ENCODE data around the gene FBXO4. TPM values are rescaled to one million over a fixed set of nuclear protein-coding genes. Genes with fewer than 3 reads are reported as not detected.

The FBXO4 gene
- total and polyA plus RNA-seq, 2 of the 8 experiments (the other 6 are each of a cell fraction or from before 2014, with no cell fraction given), result 0.60 to 0.88 TPM

GRCh38 chr5:41978676-41979075 is 53.6 kb downstream of the FBXO4 start:
- Histone ChIP-seq H4K8ac (ENCODE audit: extremely low read depth, insufficient read depth, low read length) (no peak overlapping the region), H3K4me3 (ENCODE audit: extremely low read depth in 1 of 4, insufficient read depth in 2 of 4, low read depth in 3 of 4, low read length in 4 of 4) (no peak overlapping the region), H2BK15ac (ENCODE audit: low read length) (no peak overlapping the region), H2AK5ac (ENCODE audit: low read depth, low read length) (no peak overlapping the region), H2BK120ac (replicated peaks; ENCODE audit: low read depth, low read length) (no peak overlapping the region), H3K23me2 (ENCODE audit: low read depth, low read length) (no peaks in the 10 kb centered on the region), H3K56ac (replicated peaks; ENCODE audit: insufficient read length, low read depth, low read length) (no peak overlapping the region), H3K18ac (ENCODE audit: extremely low read depth, low read length) (no peak overlapping the region), H2AFZ (ENCODE audit: low read length) (no peak overlapping the region), H2BK12ac (ENCODE audit: low read depth, low read length) (no peak overlapping the region), H3K23ac (ENCODE audit: insufficient read length) (no peak overlapping the region), H4K5ac (ENCODE audit: insufficient read length, low read depth, low read length) (no peak overlapping the region), H3K4ac (replicated peaks; ENCODE audit: insufficient read length, low read depth, low read length) (no peak overlapping the region), H3K36me3 (ENCODE audit: control insufficient read depth in 2 of 4, insufficient read depth in 4 of 4, low read length in 3 of 4) (no peaks in the 10 kb centered on the region), H3K9me3 (ENCODE audit: insufficient read depth in 2 of 2, low read depth in 1 of 2, low read length in 1 of 2) (no peaks in the 10 kb centered on the region; a peak in 1 of 4 replicates), H3K27me3 (replicated peaks in 1 of 4; ENCODE audit: control insufficient read depth in 3 of 4, extremely low read depth in 1 of 4, insufficient read depth in 3 of 4, low read length in 3 of 4) (no peaks in the 10 kb centered on the region), H4K91ac (replicated peaks; ENCODE audit: insufficient read length, low read length) (no peak overlapping the region), H2BK20ac (ENCODE audit: low read length) (no peak overlapping the region), H3K9ac (replicated peaks in 1 of 4; ENCODE audit: extremely low read depth in 1 of 4, low read depth in 3 of 4, low read length in 3 of 4) (no peak overlapping the region), H3K4me1 (replicated peaks in 1 of 4; ENCODE audit: control insufficient read depth in 3 of 4, insufficient read depth in 4 of 4, low read length in 3 of 4) (no peaks in the 10 kb centered on the region), H3K79me1 (ENCODE audit: low read depth, low read length) (no peaks in the 10 kb centered on the region), H3K14ac (ENCODE audit: insufficient read length) (no peak overlapping the region), H3K79me2 (ENCODE audit: control insufficient read depth in 1 of 2, insufficient read depth in 2 of 2, low read length in 2 of 2) (no peaks in the 10 kb centered on the region), H3K4me2 (ENCODE audit: insufficient read depth in 1 of 2, low read depth in 2 of 2, low read length in 2 of 2) (no peak overlapping the region), H2BK5ac (ENCODE audit: low read depth, low read length) (no peak overlapping the region), H3K27ac (ENCODE audit: low read depth, low read length) (no peak overlapping the region), H4K20me1 (replicated peaks in 1 of 2; ENCODE audit: control insufficient read depth in 1 of 2, insufficient read depth in 2 of 2, low read length in 2 of 2) (no peaks in the 10 kb centered on the region)
- DNase-seq (ENCODE audit: low read depth in 1 of 2, low spot score in 2 of 2), result no peak
- CTCF ChIA-PET (ENCODE audit: partially characterized antibody), result interaction anchor here (1.1 to 1.2 kb wide), 2 partner anchors 19 to 27 kb away, joined by 3 to 5 read pairs; no protein-coding TSS in a partner anchor
- TF ChIP-seq RAD21 (IDR thresholded peaks at IDR 0.05 in 1 of 2, conservative IDR thresholded peaks at IDR 0.05 in 1 of 2; ENCODE audit: low read depth in 2 of 2, low read length in 2 of 2) (no peak), POLR2A (IDR thresholded peaks at IDR 0.05; ENCODE audit: control extremely low read depth in 1 of 2, low read depth in 2 of 2, low read length in 2 of 2) (no peak), HDAC2 (IDR thresholded peaks at IDR 0.05; ENCODE audit: borderline replicate concordance in 1 of 2, low read depth in 2 of 2, low read length in 2 of 2) (no peak), CHD1 (IDR thresholded peaks at IDR 0.05; ENCODE audit: low read depth, low read length) (no peak)
- TF ChIP-seq, protein P1, sequence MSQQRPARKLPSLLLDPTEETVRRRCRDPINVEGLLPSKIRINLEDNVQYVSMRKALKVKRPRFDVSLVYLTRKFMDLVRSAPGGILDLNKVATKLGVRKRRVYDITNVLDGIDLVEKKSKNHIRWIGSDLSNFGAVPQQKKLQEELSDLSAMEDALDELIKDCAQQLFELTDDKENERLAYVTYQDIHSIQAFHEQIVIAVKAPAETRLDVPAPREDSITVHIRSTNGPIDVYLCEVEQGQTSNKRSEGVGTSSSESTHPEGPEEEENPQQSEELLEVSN (IDR thresholded peaks at IDR 0.05), result no peak
- no peak for FAIRE-seq
- POLR2A ChIA-PET (ENCODE audit: partially characterized antibody), result no interaction called here
- 94% methylated on average over 1 of the region's 1 CpG; no CpG with 5 or more reads in 1 of the 2 experiments for WGBS, 2 experiments (ENCODE audit: extremely low coverage in 1 of 2, insufficient coverage in 1 of 2, insufficient read length in 1 of 2, insufficient replicate concordance in 2 of 2, low coverage in 1 of 2, low lambda C conversion rate in 2 of 2, missing lambda C conversion rate in 1 of 2)

Measured in H1 (cell line).